ENCODE results near the gene GASK1A.

- TF ChIP-seq CTCF (IDR thresholded peaks at IDR 0.05): no peak
- TF ChIP-seq POLR2A (IDR thresholded peaks at IDR 0.05): no peak
Measured at GRCh38 chr3:43091481-43091880, 112.4 kb downstream of the GASK1A start.

Data from esophagus squamous epithelium (tissue), 4 donors.